ENCODE results near the gene WIPF3. TPM values are rescaled to one million over a fixed set of nuclear protein-coding genes. Genes with fewer than 3 reads are reported as not detected.

The WIPF3 gene
- total RNA-seq, 1 donor from 2014 or later = not detected

DNA sequence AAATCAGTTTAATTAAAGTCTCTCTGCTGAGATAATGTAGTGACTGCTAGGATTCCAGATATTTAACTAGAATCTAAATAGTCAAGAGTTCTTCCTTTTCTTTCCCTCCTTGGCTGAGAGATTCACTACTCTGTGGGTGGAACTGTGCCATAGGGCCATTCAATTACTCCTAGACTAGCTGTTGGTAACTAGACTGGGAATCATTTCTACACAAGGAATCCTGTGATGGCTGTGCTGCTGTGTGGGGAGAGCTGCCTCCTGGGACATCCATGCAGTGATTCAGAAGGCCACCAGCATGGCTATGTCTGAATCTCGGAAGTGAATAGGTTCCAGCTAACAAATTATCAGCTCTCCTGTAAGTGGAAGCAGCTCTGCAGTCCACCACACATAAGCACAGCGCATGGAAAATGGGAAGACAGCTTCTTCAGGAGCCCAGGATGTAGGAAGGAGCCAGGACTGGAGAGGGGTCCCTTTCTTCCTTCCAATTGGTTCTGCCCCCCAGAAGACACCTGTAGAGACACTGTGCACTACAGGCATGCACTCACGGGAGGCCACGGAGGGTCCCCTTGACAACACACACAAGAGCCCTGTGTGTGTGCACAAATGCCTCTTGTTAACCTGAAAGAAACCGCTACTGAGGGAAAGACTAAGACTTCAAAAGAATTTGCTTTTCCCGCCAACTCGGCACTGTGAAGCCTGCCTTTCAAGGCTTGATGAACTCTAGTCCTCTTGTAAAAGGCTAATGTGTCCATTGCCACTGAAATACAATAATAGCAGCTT is 116.8 kb downstream of the WIPF3 start:
- no peak overlapping the region for H3K4me3 Mint-ChIP-seq
- no peaks in the 10 kb centered on the region for H3K27me3 Mint-ChIP-seq (ENCODE audit: insufficient read depth)
- no peak overlapping the region for H3K27ac Mint-ChIP-seq
- no peak for DNase-seq (ENCODE audit: low spot score)
- H3K36me3 Mint-ChIP-seq (ENCODE audit: low read depth) = no peaks in the 10 kb centered on the region
- no peaks in the 10 kb centered on the region for H3K9me3 Mint-ChIP-seq
- no peaks in the 10 kb centered on the region for H3K4me1 Mint-ChIP-seq (ENCODE audit: low read depth)
- intact Hi-C loops (cut with micrococcal nuclease) = loop anchor here (5.0 kb wide), 1 partner anchor 139 kb away; no protein-coding TSS in a partner anchor

DNA sequence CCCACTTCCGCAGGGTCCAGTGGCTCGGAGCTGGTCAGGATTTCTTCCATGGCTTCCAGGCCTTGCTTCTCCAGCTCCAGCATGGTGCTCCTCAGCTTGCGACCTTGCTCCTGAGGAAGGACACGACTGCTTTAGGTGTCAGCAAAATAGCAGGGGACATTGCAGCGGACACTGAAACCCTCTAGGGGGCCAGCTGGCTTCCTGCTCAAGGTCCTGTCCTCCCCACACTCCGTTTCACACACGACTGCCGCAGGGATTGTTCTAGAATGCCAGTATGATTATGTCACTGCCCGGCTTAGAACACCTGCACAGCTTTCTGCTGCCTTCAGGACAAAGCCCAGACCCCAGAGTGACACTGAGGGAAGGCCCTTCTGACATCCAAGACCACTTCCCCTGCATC is 117.7 kb downstream of the WIPF3 start:
- Mint-ChIP-seq H3K9me3 (no peaks in the 10 kb centered on the region), H3K36me3 (ENCODE audit: low read depth) (no peaks in the 10 kb centered on the region), H3K27me3 (ENCODE audit: insufficient read depth) (no peaks in the 10 kb centered on the region), H3K4me1 (ENCODE audit: low read depth) (no peaks in the 10 kb centered on the region), H3K27ac (no peak overlapping the region), H3K4me3 (no peak overlapping the region)
- DNase-seq (ENCODE audit: low spot score) = no peak
- intact Hi-C loops (cut with micrococcal nuclease) = loop anchor here (5.0 kb wide), 1 partner anchor 138 kb away; no protein-coding TSS in a partner anchor

DNA sequence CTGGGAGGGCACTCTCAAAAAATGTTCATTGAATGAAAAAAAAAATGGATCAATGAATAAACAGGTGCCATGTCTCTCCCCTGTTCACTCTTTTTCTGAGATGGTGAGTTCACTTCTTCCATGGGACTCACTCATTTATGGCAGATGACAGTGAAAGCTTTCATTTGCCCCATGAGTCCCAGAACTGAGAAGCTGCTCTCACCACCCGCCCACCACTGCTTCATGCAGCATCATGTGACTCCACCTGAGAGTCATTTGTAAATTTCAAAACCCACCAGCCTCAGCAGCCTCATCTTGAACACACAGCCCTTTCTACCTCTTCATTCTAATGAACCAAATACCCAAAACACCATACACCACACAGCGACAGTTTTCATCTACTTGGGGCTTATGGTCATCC is 118.4 kb downstream of the WIPF3 start:
- DNase-seq (ENCODE audit: low spot score) = no peak
- no peaks in the 10 kb centered on the region for H3K36me3 Mint-ChIP-seq (ENCODE audit: low read depth)
- intact Hi-C loops (cut with micrococcal nuclease) = loop anchor here (5.0 kb wide), 1 partner anchor 138 kb away; no protein-coding TSS in a partner anchor

DNA sequence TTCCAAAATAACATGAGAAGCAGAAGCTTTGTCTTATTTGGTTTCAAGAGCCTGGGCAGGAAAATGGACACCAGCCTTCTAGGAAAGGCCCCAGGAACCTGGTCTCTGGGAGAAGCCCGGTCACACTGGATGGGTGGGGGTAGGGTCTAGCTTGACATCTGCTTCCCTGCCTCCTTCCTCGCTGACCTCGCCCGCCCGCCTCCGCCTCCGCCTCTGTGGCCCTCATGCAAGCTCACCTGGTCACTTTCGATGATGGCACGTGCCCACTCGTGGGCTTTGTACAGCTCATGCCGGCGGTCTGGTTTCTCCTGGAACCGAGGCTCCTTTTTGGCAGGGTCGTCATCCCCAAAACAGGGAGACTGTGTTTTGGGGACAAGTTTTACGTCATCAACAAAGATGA is 119.9 kb downstream of the WIPF3 start:
- DNase-seq (ENCODE audit: low spot score) = no peak
- no peaks in the 10 kb centered on the region for H3K4me1 Mint-ChIP-seq (ENCODE audit: low read depth)
- H3K4me3 Mint-ChIP-seq = no peak overlapping the region
- intact Hi-C loops (cut with micrococcal nuclease) = no loop called here
- H3K36me3 Mint-ChIP-seq (ENCODE audit: low read depth) = no peaks in the 10 kb centered on the region
- no peaks in the 10 kb centered on the region for H3K9me3 Mint-ChIP-seq
- H3K27ac Mint-ChIP-seq = no peak overlapping the region
- no peaks in the 10 kb centered on the region for H3K27me3 Mint-ChIP-seq (ENCODE audit: insufficient read depth)

More for the DNA sequence above, 118.4 kb downstream of the WIPF3 start:
- Mint-ChIP-seq H3K9me3 (no peaks in the 10 kb centered on the region), H3K27ac (no peak overlapping the region), H3K4me3 (no peak overlapping the region), H3K4me1 (ENCODE audit: low read depth) (no peaks in the 10 kb centered on the region), H3K27me3 (ENCODE audit: insufficient read depth) (no peaks in the 10 kb centered on the region)

DNA sequence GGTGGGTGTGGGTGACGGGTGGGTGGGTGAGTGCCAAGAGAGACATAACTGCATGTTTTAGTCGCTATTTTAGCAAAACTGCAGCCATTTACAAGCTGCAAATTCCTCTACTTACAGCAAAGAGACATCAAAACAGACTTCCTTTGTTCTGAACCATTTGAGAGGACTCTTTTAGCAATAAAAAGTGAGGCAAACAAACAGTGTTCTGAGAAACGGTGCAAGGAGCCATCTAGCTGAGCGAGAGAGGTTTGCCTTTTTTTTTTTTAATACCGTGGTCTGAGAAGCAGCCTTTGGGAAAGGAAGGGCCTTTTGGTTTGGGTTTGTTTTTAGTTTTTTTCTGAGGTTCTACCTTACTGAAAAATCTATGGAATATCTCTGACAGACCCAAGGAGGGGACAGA is 120.4 kb downstream of the WIPF3 start:
- no peaks in the 10 kb centered on the region for H3K4me1 Mint-ChIP-seq (ENCODE audit: low read depth)
- DNase-seq (ENCODE audit: low spot score) = no peak
- H3K36me3 Mint-ChIP-seq (ENCODE audit: low read depth) = no peaks in the 10 kb centered on the region
- H3K9me3 Mint-ChIP-seq = no peaks in the 10 kb centered on the region
- no peaks in the 10 kb centered on the region for H3K27me3 Mint-ChIP-seq (ENCODE audit: insufficient read depth)
- intact Hi-C loops (cut with micrococcal nuclease) = no loop called here
- H3K27ac Mint-ChIP-seq = no peak overlapping the region
- no peak overlapping the region for H3K4me3 Mint-ChIP-seq

DNA sequence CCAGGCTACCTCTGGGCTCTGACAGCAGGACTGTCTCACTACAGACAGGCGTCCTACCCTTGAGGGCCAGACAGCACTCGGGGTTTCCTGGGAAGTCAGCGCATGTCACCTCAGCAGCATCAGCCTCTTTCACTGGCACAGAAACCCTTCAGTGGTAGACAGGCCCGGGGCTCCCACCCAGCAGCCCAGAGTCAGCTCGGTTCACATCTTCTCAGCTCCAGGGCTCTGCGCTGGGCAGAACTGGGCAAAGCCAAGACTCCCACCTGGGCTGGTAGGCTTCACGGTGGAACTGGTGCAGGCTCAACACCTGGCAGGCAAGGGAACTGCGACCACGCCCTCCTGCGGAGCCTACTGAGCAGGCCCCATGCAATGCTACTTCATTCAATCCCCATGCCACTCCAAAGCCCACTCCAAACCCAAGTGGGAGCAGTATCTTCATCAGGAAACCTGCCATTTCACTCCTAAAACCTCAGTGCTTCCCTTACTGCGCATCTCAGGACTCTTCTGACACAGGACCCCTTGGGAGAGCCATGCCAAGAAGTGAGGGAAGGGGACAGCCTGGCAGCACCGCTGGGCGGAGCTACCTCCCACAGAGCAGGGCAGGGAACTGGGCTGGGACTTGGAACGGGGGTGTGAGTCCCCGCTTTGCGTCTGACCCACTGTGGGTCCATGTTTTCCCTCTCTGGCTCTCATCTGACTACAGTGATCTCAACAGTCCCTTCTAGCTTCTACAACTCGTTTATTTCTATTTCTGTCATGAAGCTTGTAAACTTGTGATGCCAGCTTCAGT is 122.9 kb downstream of the WIPF3 start:
- Mint-ChIP-seq H3K36me3 (ENCODE audit: low read depth) (no peaks in the 10 kb centered on the region), H3K9me3 (no peaks in the 10 kb centered on the region), H3K27ac (no peak overlapping the region), H3K27me3 (ENCODE audit: insufficient read depth) (peaks cover 1% of the 10 kb centered on the region), H3K4me1 (ENCODE audit: low read depth) (no peaks in the 10 kb centered on the region), H3K4me3 (no peak overlapping the region)
- intact Hi-C loops (cut with micrococcal nuclease) = no loop called here
- DNase-seq (ENCODE audit: low spot score) = no peak

DNA sequence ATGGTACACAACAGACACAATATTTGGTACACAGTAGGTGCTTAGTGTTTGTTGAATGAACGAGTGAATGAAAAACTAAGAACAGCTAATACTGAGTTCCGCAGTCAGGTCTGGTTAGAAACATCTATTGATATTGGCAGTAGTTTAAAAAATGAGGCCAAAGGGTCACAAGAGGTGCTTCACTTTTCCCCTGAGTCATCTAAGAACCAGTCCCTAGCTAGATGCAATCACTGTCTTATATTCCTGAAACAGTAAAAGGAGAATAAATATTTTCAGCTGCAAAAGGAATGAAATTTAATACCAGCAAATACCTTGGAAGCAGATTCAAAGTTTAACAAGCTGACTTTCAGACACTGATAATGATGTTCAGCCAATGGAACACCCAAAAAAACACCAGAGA is 128.8 kb downstream of the WIPF3 start:
- Mint-ChIP-seq H3K36me3 (ENCODE audit: low read depth) (no peaks in the 10 kb centered on the region), H3K27me3 (ENCODE audit: insufficient read depth) (peaks cover 3% of the 10 kb centered on the region), H3K4me1 (ENCODE audit: low read depth) (no peaks in the 10 kb centered on the region), H3K9me3 (no peaks in the 10 kb centered on the region), H3K27ac (no peak overlapping the region), H3K4me3 (no peak overlapping the region)
- intact Hi-C loops (cut with micrococcal nuclease) = no loop called here
- no peak for DNase-seq (ENCODE audit: low spot score)

DNA sequence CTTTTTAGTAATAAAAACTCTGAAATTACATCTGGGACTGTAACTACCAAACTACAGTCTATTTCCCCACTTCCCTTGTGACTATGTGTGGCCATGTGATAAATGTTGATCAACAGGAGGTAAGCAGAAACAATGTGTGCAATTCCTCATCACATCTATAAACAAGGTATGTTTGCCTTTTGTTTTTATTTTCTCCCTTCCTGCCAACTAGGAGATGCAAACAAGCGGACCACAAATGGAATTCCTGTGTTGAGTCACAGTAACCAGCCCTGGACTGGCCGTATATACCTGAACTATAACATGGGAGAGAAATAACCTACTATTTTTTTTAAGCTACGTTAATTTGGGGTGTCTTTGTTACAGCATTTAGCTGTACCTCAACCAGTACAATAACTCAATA is 130.8 kb downstream of the WIPF3 start:
- H3K4me1 Mint-ChIP-seq (ENCODE audit: low read depth) = no peaks in the 10 kb centered on the region
- H3K27me3 Mint-ChIP-seq (ENCODE audit: insufficient read depth) = peaks cover 3% of the 10 kb centered on the region
- H3K27ac Mint-ChIP-seq = no peak overlapping the region
- intact Hi-C loops (cut with micrococcal nuclease) = no loop called here
- no peak for DNase-seq (ENCODE audit: low spot score)
- no peaks in the 10 kb centered on the region for H3K9me3 Mint-ChIP-seq
- no peaks in the 10 kb centered on the region for H3K36me3 Mint-ChIP-seq (ENCODE audit: low read depth)
- H3K4me3 Mint-ChIP-seq = no peak overlapping the region

DNA sequence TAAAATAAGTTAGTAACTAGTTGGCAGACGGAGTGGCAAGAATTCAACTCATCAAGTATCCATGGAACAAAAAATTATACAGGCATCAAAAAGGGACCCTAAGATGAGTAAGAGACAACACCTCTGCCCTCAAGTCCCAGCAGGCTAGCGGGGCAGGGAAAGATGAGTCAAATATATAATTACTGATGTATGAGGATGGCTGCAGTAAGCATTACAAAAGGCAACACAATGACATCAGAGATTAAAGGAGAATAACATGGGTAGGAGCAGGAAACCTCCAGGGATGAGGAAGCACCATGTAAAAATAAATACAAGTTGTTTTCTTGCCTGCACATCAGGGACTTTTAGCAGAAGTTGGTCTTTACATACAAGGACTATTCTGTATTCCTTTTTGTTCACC is 133.9 kb downstream of the WIPF3 start:
- H3K9me3 Mint-ChIP-seq = no peaks in the 10 kb centered on the region
- intact Hi-C loops (cut with micrococcal nuclease) = no loop called here
- H3K27me3 Mint-ChIP-seq (ENCODE audit: insufficient read depth) = no peaks in the 10 kb centered on the region
- no peaks in the 10 kb centered on the region for H3K36me3 Mint-ChIP-seq (ENCODE audit: low read depth)
- no peak overlapping the region for H3K27ac Mint-ChIP-seq
- DNase-seq (ENCODE audit: low spot score) = no peak
- H3K4me3 Mint-ChIP-seq = no peak overlapping the region
- no peaks in the 10 kb centered on the region for H3K4me1 Mint-ChIP-seq (ENCODE audit: low read depth)

DNA sequence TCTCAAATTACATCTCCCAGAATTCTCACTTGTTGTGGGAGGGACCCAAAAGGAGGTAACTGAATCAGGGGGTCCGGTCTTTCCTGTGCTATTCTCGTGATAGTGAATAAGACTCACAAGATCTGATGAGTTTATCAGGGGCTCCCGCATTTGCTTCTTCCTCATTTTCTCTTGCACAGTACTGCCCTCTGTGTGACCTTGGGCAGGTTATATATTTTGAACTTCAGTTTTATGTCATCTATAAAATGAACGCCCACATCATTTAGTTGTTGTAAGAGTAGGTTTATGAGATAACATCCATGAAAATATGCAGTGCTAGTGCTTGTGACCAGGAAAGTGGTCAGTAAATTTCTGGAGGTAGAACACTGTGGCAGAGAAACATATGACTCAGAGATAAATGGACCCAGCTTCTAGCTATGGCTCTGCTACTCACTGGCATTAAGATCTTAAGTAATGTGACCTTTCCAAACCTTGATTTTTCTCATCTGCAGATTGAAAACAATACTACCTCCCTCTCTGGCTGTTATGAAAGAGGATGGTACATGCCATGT is 139.0 kb downstream of the WIPF3 start:
- no peaks in the 10 kb centered on the region for H3K27me3 Mint-ChIP-seq (ENCODE audit: insufficient read depth)
- DNase-seq (ENCODE audit: low spot score) = no peak
- H3K4me1 Mint-ChIP-seq (ENCODE audit: low read depth) = no peaks in the 10 kb centered on the region
- H3K4me3 Mint-ChIP-seq = no peak overlapping the region
- intact Hi-C loops (cut with micrococcal nuclease) = no loop called here
- H3K36me3 Mint-ChIP-seq (ENCODE audit: low read depth) = no peaks in the 10 kb centered on the region
- no peaks in the 10 kb centered on the region for H3K9me3 Mint-ChIP-seq
- no peak overlapping the region for H3K27ac Mint-ChIP-seq

DNA sequence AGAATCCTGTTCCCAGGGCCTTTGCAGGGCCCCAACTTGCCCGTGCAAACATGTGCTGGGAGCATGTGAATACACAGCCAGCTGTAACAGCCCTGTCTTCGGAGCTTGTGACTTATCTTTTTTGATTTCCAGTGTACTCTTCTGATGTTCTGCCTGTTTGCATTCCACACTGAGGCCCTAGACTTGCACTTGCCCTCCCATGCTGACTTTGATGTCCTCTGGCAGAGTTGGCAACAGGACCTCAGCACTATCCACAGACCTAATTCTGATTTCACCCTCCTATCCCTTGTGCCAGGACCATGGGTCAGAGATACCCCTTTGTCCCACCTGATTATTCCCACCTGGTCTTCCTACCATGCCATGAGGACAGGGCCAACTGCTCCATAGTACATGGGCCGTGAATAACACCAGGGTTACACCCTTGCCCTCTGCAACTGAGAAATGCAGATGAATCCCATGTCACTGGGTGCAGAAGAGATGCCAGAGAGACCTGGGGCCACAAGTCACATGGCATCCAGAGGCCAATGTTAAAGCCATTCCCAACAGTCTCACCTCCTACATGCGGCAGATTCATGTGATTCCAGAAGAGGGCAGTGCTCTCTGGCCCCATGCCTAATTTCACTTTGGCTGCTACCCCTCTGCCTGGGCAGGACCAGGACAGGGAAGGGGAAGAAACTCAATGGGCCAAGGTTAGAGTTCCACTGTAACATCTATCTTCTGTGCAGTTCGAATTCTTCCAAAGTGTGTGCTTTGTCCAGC is 140.3 kb downstream of the WIPF3 start:
- no peak for DNase-seq (ENCODE audit: low spot score)
- H3K36me3 Mint-ChIP-seq (ENCODE audit: low read depth) = no peaks in the 10 kb centered on the region
- H3K9me3 Mint-ChIP-seq = peaks cover 3% of the 10 kb centered on the region
- H3K4me3 Mint-ChIP-seq = no peak overlapping the region
- intact Hi-C loops (cut with micrococcal nuclease) = no loop called here
- H3K27ac Mint-ChIP-seq = no peak overlapping the region
- H3K27me3 Mint-ChIP-seq (ENCODE audit: insufficient read depth) = no peaks in the 10 kb centered on the region
- H3K4me1 Mint-ChIP-seq (ENCODE audit: low read depth) = no peaks in the 10 kb centered on the region

DNA sequence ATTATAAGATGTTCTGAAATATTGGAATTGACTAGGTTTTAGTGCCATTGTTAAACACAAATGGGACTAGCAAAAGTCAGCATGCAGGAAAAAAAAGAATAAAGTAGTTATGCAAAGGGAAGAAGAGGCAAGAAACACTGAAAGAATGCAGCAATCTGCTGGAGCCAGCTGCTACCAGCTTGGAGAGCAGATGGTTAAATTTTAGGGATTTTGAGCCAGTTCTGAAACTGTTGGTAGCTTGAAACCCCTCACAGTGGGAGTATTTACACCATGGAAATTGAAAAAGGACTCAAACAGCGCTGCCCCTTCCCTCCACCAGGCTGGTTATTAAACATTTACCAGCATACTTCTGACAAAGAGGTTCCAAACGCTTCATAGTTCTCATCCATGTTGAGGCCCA is 142.3 kb downstream of the WIPF3 start:
- no peak for DNase-seq (ENCODE audit: low spot score)
- Mint-ChIP-seq H3K4me1 (ENCODE audit: low read depth) (no peaks in the 10 kb centered on the region), H3K27ac (no peak overlapping the region), H3K36me3 (ENCODE audit: low read depth) (no peaks in the 10 kb centered on the region), H3K9me3 (peaks cover 3% of the 10 kb centered on the region), H3K27me3 (ENCODE audit: insufficient read depth) (no peaks in the 10 kb centered on the region), H3K4me3 (no peak overlapping the region)
- intact Hi-C loops (cut with micrococcal nuclease) = no loop called here

All from activated T-helper 1 cell treated with anti-CD3 and anti-CD28 coated beads, Interleukin-12 subunit alpha, Interleukin-12 subunit beta, Interleukin-2, Interleukin-4 antibody, amounts not matched to agents 30 ng/mL and 10 ng/mL and 1 ng/mL, durations not matched to agents 14 hours and 24 hours and 36 hours (primary cell).